ENCODE results near the gene SLC2A9. TPM values are rescaled to one million over a fixed set of nuclear protein-coding genes. Genes with fewer than 3 reads are reported as not detected.

SLC2A9 gene
- total RNA-seq, 1 donor: 3.2 TPM

DNA sequence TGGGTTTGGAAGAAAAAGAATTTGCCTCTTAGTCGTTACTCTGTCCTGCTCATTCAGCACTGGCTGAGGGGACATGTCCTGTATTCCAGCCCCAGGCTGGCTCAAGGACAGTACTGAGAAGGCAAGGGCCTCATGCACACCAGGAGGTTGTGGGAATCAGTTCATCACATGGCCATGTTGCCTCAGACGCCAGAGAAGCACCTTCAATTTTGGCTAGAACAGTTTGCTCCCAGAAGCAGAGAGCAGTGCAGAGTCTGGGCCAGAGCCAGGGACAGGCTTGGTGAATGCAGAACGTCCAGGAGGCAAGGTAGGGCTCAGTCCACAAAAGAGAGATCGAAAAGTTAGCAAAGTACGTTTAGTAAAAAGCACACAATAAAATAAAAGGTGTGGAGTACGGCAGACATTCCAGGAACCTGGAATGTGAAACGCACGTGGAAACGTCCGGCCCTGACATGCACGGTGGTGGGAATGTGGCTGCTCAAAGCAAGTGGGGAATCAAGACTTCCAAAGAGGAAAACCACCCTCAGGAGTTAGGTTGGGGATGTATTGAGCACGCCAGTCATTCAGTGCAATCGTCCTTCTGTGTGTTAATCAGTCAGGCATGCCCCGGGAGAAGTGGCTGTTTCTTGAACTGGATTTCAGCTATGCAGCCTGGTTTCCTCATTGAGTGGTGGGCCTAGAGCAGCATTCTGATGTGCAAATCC is 1.2 kb upstream of the SLC2A9 start:
- no peak for DNase-seq (ENCODE audit: low read depth in 2 of 3, low spot score in 2 of 3)

DNA sequence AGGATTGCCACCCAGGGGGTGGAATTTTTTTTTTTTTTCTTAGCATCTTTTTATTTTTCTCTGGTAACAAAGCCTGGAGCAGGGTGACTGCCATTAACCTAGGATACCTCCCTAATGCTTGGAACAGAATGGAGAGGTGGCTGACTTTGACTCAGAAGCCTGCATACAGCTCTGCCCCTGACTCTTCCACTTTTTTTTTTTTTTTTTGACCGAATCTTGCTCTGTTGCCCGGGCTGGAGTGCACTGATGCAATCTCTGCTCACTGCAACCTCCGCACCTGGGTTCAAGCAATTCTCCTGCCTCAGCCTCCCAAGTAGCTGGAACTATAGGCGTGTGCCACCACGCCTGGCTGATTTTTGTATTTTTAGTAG is 341 bp upstream of the SLC2A9 start:
- no peak for DNase-seq (ENCODE audit: low read depth in 2 of 3, low spot score in 2 of 3)

DNA sequence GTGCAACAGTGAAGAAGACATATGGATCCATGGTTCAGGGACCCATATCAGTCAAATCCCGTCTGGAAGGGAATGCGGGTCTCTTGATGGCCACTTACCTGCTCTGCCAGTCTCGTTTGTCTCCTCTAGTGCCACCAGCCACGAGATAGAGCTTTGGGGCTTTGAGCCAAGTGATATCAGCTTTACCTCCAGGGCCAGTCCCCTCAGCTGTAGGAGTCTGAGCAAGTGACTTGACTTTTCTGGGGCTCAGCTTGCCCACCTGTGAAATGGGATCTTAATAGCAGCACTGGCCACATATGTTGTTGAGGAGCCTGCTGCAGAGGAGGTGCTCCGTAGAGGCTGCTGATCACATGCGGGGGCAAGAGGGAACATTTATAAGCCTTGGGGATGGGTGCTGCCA is 1.2 kb downstream of the SLC2A9 start:
- no peak for DNase-seq (ENCODE audit: low read depth in 2 of 3, low spot score in 2 of 3)

DNA sequence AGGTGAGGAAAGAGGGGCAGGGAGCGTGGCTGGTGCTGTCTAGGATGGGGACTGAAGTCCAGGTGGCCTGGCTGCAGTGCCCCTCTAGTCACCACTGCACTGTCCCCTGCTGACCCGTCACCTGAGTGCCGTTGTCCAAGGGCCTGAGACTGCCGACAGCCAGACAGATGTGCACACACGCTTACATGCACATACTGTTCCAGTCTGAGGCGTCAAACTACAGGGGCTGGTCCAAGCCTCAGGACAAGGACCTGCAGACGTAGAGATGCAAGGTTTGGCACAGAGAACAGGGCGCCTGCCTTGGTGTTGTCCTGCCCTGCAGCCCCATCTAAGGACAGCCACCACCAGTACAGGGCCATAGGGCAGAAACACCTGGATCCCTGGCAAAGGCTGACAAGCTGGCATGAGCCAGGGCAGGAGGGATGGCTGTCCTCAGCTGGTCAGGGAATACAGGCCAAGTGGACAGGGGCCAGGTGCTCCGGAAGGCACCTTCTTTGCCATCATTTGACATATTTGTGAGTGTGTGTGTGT is 1.7 kb downstream of the SLC2A9 start:
- peak in 1 of 3 donors; percentile 16 for DNase-seq (ENCODE audit: low read depth in 2 of 3, low spot score in 2 of 3)

DNA sequence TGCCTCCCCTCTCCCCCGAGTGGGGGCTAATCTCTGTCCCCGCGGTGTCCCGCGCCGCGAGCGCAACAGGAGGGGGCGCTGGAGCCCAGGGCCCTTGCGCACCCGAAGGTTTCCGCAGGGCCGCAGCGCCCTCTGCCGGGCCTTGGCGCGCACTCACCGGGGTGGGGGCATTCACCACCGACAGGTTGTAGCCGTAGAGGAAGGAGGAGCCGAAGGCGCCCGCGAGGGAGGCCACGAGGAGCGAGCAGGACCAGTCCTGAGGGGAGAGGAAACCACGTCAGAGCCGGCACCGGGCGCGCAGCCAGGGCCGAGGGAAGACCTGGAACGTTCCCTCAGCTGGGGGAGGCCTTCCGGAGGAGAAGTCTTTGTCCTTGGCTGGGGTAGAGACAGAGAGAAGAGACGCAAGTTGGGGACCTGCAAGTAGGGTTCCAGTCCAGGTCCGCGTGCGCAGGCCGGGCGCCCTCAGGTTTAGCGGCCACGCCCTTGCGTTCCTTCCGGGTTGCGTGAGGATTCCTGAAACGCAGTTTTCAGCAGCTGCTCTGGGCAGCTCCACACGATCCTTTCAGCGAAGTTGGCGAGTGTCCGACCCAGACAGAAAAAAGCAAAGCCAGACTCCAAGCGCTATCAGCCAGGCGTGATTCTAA is 2.4 kb downstream of the SLC2A9 start:
- DNase-seq (ENCODE audit: low read depth in 2 of 3, low spot score in 2 of 3): peak; percentile 86 to 97 (median 96)

DNA sequence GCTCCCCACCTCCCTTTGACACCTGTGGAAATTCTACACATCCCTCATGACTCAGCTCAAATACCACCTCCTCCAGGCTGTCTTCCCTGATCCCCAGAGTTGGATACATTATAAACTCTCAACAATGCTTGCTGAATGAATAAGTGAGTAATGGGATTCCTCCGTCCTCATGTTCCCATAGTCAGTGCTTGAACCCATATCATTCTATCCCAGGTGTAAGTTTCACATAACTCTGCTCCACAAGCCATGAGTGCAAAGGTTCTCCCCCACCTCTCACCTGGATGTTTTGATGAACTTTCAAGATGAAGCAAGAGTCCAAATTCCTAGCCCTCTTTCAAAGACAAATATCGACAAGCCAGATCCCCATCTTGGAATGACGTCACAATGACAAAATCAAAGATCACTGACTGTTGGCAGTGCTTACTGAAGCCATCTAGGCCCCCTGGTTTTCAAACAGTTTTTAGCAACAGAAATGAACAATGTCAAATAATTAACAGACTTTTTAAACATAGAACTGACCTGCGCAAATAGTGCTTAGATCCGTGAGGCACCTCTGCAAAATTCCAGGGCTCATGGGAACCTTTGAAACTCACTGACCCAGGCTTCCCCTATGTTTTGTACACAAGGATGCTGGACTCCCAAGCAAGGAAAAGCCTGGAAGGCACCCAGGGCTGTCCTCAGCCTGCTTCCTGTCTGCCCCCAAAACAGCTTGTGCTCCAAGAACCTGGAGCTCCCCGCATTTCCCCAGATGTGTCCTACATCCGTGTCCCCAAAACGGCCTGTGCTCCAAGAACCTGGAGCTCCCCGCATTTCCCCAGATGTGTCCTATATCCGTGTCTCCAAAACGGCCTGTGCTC is 4.0 kb downstream of the SLC2A9 start:
- no peak for DNase-seq (ENCODE audit: low read depth in 2 of 3, low spot score in 2 of 3)

DNA sequence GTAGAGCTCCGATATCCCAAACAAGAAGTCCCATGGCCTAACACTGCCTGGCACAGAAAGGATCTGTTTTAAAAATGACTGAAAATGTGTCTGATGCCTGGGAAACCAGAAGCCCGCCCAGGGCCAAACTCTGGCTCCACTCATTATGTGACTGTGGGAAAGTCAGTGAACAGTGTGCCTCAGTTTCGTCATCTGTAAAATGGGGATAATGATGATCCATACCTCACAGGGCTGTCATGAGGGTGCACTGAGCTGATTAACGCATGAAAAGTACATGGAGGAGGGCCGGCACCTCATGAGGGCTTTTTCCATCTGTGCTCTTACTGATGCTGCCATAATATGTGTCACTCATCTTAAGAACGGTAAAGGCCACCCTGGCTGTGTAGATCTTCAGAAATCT is 5.1 kb downstream of the SLC2A9 start:
- DNase-seq (ENCODE audit: low read depth in 2 of 3, low spot score in 2 of 3): no peak

DNA sequence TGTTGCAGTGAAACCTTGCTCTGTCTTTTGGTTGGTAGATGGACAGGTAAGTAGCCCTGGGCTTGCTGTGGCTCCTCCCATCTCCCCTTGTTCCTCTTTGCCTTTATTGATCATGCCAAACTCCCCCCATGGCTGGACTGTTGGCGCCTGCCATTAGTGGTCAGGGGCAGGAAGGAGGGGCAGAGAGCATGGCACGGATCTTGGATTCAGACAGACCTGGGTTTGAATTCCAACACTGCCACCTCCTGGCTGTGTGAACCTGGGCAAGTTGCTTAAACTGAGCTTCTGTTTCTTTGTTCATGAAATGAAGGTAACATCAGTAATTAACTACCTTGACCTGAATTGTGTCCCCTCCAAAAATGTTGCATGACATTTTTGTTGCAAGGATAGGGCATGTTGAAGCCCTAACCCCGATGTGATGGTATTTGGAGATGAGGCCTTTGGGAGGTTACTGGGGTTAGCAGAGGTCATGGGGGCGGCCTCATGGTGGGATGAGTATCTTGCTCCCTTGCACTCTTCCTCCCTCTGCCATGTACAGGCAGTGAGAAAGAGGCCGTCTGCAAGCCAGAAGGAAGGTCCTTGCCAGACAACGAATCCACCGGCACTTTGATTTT is 6.0 kb downstream of the SLC2A9 start:
- peak in 1 of 3 donors; percentile 54 for DNase-seq (ENCODE audit: low read depth in 2 of 3, low spot score in 2 of 3)

DNA sequence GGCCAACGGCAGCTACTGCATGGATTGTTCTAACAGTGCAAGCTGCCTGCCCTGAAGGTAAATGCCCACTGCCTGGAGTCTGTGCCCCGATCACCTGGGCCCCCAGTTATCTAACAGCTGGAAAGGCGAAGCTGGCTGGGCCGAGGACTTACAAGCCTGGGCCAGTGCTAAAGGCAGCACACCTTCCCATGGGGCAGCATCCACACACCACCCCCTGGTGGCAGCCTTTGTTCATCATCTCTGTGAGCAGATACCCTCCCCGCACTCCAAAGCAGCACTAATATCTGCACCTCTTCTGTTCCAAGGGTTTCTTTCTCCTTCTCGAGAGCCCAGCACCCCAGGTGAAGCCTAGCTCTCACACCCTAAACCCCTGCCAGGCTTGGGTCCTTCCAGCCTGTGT is 7.6 kb downstream of the SLC2A9 start:
- DNase-seq (ENCODE audit: low read depth in 2 of 3, low spot score in 2 of 3): peak in 1 of 3 donors; percentile 71

DNA sequence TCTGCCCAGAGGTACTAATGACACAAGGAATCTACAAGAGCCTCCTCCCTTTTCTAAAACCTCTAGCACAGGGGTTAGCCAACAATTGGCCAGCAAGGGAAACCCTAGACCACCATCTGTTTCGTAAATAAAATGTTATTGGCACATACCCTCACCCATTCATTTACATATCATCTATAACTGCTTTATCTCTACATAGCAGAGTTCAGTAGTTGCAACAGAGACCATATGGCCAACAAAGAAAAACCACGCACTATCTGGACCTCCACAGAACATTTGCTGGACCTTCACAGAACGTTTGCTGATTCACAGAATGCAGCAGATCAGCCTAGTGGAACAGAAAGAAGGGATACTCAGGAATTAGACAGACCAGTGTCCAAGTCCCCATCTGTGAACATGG is 9.4 kb downstream of the SLC2A9 start:
- DNase-seq (ENCODE audit: low read depth in 2 of 3, low spot score in 2 of 3): peak in 1 of 3 donors; percentile 42

DNA sequence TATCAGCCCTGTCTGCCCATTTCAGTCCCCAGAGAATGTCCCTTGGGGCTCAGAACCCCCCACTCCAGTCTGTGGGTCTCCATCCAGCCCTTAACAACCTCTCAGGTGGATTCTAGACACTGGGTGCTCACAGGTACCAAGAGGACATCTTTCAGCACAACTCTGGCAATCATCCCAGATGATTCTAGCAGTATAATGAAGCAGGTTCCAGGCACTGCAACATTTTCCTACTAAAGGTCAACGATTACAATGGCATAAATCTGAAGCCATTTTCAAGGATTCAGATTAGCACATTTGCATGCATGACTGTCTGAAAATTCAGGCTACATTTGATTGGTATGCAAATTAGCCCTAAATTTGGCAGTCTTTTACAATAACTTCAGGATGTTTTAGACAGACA is 10.0 kb downstream of the SLC2A9 start:
- DNase-seq (ENCODE audit: low read depth in 2 of 3, low spot score in 2 of 3): no peak

DNA sequence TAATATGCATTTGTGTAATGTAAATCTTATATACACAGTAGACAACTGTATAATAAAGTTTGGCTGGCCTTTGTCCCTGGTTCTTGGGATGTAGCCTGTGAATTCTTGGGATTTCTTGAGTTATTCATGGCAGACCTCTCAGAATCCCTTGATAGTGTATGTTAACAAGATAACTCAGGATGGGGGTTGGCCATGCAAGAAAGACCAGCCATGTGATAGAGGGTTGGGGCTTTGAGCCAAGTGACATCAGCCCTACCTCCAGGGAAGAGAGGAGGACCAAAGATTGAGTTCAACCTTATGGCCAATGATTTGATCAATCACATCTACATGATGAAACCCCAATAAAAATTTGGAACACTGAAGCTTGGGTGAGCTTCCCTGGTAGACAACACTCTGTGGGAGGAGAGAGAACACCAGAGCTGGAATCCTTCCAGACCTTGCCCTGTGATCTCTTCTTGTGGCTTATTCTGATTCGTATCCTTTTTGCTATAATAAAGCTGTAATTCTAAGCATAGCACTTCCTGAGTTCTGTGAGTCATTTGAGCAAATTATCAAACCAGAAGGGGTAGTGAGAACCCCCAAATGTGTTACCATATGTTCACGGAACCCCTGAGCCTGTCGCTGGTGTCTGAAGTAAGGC is 11.3 kb downstream of the SLC2A9 start:
- no peak for DNase-seq (ENCODE audit: low read depth in 2 of 3, low spot score in 2 of 3)

DNA sequence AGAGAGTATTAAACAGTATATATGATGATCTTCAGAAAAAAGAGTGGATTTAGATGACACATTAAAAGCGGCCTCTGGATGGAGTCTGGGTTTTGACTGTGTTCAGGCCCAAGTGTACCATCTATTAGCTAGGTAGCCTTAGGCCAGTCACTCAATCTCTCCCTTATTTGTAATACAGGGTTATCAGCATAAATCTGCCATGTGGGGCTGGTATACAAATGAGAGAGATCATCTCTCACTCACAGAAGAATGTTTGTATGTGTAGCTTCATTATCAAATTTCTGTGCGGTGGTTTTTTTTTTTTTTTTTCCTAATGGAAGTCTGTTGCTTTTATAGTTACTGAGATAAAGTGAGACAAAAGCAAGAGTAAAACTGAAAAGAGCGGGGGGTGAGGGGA is 12.7 kb downstream of the SLC2A9 start:
- no peak for DNase-seq (ENCODE audit: low read depth in 2 of 3, low spot score in 2 of 3)

DNA sequence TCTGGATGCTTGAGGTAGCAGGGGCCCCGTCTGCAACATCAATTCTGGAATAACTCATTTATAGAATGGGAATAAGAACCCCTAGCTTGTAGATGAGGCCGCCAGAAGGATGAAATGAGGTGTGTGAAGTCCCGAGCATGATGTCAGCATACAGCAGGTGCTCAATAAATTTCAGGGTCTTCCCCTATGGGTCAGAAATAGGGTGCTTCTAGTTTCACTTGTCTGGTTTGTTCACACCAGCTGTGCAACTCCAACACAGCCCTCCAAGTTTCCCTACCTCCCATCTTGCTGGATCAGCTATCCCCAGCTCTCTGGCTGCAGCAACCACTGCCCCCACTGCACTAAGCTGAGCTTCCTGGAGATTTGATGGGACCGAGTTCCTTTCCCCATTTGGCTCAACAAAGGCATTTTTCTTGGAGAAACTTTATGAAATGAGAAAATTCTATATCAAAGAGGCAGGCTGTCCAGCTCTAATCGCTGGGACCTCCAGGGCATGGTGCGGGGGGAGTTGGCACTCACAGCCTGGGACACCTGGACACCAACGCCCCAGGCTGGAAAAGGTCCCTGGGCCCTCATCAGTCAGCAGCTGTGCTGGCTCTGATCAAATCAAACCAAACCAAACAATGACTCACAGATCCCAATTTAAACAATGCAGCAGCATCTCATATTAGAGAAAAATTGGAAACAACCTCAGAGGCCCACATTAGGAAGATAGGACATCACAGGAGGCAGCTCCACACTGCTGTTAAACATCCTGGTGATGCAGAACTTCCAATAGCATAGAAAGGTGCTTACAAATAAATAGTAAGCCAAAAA is 13.3 kb downstream of the SLC2A9 start:
- no peak for DNase-seq (ENCODE audit: low read depth in 2 of 3, low spot score in 2 of 3)

DNA sequence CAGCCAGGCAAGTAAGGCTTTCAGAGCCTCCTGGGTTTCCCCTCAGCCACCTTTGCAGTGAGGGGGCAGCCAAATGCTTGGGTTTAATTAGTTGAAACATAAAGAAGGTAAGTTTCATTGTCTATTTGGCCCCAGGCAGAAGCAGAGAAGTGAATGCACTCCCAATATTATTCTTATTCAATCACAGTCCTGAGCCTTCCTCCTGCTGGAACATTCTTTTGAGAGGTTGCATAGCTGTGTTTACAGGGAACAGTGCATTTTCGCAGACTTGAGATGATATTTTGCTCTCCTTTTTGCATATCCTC is 13.9 kb downstream of the SLC2A9 start:
- DNase-seq (ENCODE audit: low read depth in 2 of 3, low spot score in 2 of 3): no peak

DNA sequence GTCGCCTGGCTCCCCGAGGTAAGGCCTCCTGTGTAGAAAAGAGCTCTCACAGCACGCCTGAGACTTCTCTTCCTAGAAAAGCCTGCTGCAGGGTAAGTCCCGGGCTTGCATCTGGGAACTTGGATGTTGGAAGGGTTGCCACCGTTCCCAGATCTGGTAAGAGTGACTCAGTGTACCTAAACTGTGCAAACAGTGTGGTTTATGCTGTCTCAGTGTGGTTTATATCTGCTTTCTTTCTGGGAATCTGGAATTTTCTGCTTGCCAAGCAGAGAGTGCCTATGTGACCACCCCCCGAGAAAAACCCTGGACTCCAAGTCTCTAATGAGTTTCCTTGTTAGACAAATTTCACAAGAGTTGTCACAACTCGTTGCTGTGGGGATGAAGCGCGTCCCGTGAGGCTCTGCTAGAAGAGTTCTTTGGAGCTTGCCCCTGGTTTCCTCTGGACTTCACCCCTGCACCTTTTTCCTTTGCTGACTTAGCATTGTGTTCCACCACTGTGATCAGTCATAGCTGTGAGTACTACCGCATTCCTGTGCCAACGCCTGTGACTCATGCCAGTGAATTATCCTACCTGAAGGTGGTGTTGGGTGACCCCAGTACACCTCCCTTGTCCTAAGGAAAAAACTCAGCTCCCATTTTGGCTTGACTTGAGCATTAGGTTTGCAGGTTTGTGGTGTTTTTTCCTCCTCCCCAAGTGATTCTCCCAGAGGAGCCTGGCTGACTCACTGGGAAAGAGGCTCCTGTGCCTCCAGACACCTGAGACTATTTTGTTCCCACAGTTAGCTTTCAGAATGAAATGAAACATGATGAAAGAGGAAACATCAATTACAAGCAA is 14.5 kb downstream of the SLC2A9 start:
- DNase-seq (ENCODE audit: low read depth in 2 of 3, low spot score in 2 of 3): no peak

DNA sequence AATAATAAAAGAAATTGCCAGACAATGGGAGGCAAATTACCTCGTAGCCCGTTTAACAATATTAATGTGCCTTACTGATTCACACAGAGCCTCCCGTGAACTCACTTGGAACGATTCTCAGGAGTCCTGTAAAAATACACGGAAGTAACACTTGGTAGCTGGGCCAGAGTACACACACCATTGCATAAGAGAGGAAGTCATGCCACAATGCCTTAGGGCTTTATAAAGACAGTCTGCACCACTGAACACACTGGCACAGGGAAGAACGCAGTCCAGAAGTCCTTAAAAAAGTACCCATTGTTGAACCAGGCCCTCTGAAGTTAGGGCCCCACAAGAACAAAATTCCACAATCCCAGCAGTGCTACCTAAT is 15.1 kb downstream of the SLC2A9 start:
- peak in 1 of 3 donors; percentile 53 for DNase-seq (ENCODE audit: low read depth in 2 of 3, low spot score in 2 of 3)

DNA sequence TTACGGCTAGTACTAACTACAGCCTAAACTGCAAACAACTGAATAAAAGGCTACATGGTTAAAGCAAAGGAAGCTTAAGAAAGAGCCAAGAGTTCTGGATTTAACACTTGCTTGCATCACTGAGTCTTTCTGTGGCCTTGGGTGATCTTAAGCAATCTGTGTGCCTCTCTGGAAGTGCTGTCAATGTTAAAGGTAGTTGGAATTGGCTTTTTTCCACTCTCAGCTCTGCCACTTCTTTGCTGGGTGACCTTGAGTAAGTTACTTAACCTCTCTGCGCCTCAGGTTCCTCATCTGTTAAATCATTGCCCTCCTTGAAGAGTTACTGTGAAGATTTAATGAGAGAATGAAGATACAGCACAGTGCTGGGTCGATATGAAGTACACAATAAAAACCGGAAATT is 15.7 kb downstream of the SLC2A9 start:
- no peak for DNase-seq (ENCODE audit: low read depth in 2 of 3, low spot score in 2 of 3)

DNA sequence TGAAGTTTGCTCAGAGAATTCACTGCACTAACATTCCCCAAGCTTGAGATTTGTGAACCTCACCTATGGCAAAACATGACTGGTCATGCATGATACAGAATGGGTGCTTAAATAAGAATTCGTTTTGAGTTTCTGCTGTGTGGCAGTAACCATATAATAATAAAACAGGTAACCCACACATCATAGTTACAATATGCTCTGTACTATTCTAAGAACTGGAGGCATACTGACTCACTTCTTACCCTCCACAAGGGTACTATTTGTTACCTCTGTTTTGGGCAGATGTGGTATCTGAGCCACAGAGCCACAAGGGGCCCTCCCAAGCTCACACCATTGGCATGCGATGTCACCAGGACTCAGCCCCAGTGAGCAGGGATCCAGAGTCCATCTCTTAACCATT is 17.6 kb downstream of the SLC2A9 start:
- DNase-seq (ENCODE audit: low read depth in 2 of 3, low spot score in 2 of 3): no peak

Data from hematopoietic multipotent progenitor cell (in vitro differentiated cells).